DMS53 (cell line): ENCODE data around the gene BCL6B.

Experiments used
- DNase-seq: peaks from one replicate; lab custom pipeline; 2025; lab: John Stamatoyannopoulos, UW

Gene BCL6B

DNA sequence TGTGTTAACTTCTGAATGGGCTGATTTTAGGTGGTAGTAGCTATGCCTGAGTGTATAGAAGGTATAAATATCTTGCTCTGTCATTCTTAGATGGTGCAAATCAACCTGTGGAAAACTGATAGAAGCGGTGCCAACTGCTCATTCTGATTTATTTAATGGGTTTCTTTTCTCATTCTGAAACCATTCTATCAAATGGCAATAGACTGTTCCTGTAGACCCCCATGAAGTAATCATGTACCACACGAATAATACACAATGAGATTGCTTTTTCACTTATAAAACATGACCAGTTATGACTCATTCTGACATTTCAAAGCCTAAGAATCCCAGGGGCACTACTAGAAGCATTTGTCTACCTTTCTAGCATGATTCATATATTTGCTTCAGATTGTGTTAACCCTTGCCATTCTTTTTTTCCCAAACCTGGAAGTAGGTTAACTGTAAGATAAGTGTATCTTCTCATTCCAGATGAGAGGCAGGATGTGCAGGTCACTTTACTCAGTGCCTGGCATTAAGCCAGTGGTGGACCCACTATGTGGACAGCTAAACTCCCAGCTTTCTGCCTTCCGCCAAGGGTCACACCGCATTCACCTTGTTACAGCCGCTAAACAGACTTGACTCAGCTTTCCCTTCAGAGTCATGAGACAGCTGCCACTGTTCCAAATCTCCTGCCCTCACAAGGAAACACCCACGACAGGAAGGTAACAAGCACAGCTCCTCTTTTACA is 37.5 kb downstream of the BCL6B start:
- DNase-seq, result peak; percentile 80

DNA sequence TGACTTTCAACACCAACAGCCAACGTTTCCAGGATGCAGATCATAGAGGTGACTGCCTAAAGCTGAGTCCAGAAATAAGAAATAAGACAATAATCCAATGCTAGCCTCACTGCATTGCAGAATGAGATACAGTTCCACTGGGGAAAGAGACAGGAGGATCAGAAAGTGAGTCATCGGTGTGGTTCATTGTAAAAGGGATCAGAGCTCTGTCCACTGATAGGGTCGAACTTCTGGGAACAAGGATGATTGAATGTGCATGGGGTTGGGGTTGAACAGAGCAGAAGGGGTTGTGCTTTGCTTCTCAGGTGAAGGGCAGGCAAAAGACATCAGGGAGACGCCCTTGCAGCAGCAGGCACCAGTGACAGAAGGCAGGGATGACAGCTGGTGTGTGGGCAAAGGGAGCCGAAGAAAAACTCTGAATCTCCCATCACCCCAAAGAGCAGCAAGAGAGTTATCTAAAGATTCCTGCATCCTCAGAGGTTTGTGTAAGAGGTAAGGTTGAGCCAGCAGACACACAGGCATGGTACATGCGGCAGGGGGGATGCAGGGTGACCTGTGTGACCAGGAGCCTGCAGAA is 40.8 kb downstream of the BCL6B start:
- DNase-seq, result no peak

DNA sequence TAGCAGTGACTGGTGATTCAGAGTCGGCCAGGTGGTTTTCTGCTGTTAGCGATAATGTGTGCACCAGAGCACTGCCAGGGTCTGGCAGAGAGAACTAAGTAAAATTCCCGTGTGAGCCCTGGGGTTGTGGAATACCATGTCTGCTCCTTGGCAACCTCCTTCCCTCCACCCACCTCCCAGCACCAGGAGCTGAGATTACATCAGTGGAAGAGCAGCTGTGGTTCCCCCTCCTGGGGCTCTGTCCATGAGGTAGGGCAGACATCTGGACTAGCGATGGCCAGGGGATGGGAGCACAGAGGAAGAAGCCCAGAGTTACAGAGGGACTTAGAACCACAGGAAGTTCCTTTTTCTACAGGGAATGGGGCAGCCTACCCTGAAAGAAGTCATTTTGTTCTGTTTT is 41.4 kb downstream of the BCL6B start:
- no peak for DNase-seq

DNA sequence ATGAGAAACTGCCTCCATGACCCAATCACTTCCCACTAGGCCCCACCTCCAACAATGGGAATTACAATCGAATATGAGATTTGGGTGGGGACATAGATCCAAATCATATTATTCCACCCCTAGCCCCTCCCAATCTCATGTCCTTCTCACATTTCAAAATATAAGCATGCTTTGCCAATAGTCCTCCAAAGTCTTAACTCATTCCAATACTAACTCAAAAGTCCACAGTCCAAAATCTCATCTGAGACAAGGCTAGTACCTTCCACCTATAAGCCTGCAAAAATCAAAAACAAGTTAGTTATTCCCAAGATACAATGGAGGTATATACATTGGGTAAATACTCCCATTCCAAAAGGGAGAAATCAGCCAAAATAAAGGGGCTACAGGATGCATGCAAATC is 44.3 kb downstream of the BCL6B start:
- DNase-seq, result no peak

DNA sequence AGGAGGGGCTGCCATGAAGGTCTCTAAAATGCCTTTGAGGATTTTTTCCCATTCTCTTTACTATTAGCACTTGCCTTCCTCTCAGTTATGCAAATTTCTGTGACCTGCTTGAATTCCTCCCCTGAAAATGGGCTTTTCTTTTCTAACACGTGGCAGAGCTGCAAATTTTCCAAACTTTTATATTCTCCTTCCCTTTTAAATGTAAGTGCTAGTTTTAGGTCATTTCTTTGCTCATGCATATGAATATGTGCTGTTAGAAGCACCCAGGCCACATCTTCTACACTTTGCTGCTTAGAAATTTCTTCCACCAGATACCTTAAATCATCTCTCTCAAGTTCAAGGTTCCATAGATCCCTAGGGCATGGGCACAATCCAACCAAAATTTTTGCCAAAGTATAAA is 45.4 kb downstream of the BCL6B start:
- no peak for DNase-seq

DNA sequence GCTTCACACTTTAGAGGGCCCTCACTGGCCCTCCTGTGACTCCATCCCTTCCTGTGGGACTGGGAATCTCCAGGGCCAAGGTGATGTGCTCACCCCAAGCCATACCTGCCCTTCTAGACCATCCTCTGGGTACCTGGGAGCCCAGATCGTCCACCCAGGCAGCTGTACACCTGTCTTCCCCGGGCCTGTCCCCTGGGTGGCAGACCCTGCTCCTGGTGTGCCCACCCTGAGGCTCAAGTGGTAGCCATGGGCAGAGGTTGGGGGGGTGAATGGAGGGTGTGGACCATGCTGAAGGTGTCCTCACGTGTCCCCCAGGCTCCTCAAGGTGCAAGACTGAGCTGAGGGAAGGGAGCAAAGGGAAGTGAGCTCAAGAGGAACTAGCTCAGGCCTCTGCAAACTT is 47.9 kb downstream of the BCL6B start:
- no peak for DNase-seq

DNA sequence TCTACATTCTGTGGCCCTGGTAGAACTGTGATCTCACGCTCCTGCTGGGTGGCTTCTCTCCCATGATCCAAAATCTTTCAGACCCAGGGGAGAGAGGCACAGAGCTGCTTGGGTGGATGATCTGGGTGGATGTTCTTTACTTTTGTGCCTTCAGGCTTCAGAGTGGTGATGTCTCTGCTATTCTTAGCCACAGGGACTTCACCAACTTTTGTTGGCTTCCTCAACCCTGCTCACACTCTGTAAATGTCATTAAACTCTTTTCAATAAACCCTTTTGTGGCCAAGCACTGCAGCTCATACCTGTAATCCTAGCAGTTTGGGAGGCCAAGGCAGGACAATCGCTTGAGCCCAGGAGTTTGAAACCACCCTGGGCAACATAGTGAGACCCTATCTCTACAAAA is 49.6 kb downstream of the BCL6B start:
- DNase-seq, result no peak

DNA sequence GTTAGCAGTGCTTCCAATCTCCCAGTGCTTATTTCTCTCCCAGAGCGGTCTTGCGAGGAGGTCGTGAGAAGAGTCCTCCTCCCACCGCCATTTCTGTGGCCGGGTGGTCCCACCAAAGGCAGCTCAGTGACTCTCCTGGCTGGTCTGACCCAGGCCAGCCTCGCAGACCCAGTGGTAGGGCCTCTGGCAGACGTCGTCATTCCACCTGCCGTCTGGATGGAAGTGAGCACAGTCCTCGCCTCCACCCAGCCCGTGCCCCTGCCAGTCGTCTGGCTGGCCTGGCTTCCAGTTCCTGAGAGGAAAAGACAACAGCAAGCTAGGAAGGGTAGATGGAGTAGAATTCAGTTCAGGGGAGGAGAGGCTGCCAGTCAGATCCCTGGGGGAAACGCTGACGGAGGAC is 52.1 kb downstream of the BCL6B start:
- DNase-seq, result no peak

DNA sequence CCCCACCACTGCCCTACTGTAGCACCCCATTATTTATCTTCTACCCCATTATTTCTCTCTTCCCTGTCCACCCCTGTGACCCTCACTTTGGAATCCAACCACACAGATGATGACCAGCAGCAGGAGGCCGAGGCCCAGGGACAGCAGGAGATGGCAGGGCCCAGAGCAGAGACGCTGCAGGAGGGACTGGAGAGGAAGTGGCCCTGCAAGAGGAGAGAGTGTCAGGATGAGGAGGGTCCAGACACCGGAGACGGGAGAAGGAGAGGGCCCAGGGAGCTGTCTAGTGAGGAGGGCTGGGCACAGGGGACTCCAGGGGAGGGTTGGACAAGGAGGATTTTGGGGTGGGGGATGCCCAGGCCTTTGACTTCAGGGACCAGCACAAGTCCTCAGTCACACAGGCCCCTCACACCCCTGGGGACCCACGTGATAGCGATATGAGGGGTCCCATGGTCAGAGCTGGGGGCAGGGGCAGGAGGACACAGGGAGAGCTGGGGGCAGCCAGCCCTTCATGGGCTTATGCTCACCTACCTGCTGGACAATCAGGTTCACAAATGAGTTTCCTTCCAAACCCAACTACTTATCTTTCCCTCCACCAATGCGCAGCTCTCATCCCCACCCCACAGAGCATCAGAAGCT is 55.2 kb downstream of the BCL6B start:
- DNase-seq, result no peak

DNA sequence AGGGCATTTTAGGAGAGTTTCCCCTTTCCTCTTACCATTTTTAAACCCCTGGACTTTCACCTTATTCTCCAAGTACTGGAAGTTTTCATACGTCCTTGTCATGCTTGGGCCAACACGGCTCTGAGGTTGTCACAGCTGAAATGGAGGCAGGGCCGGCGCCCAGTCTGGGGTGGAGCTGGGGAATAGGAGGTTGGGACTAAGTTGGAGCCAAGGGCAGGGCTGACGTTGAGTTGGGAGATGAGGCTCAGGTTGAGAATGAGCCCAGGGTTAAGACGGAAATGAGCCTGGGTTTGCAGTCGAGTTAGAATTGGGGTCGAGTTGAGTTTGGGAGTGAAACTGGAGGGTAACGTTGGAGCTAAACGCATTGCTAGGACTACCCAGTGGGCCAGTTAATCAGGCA is 55.9 kb downstream of the BCL6B start:
- DNase-seq, result no peak
